ENCODE measurements around the gene PADI1.
A peak's percentile ranks its signal among the peaks of the same experiment; 100 is the strongest.

PADI1 gene

GRCh38 chr1:17210176-17210575, 5.2 kb downstream of the PADI1 start:
- ChIA-PET POLR2A (no interaction called here), CTCF (interaction anchor here (1.4 kb wide), 1 partner anchor 24 kb away, joined by 4 read pairs; no protein-coding TSS in a partner anchor)
- Histone ChIP-seq H3K4me3 (ENCODE audit: low read depth, low read length) (no peak overlapping the region), H3K9me3 (ENCODE audit: control insufficient read depth, insufficient read depth, low read depth, low read length) (no peaks in the 10 kb centered on the region), H3K36me3 (ENCODE audit: control insufficient read depth in 2 of 2, insufficient read depth in 1 of 2, low read length in 2 of 2) (no peaks in the 10 kb centered on the region), H3K4me1 (ENCODE audit: control insufficient read depth, insufficient read depth, low read length) (peaks cover 4% of the 10 kb centered on the region), H3K27ac (ENCODE audit: extremely low read depth, low read depth, low read length) (no peak overlapping the region)
- TF ChIP-seq SP7 (tag by site-specific recombination; IDR thresholded peaks at IDR 0.05), result no peak
- TF ChIP-seq ZNF175 (tag by site-specific recombination; IDR thresholded peaks at IDR 0.05), result no peak
- TF ChIP-seq ATF2 (tag by site-specific recombination; IDR thresholded peaks at IDR 0.05; ENCODE audit: low read depth), result no peak
- no peak for TF ChIP-seq ZNF146 (tag by site-specific recombination; IDR thresholded peaks at IDR 0.05)
- no peak for TF ChIP-seq ZFHX2 (tag by site-specific recombination; conservative IDR thresholded peaks at IDR 0.05)
- TF ChIP-seq ZNF19 (tag by site-specific recombination; IDR thresholded peaks at IDR 0.05; ENCODE audit: low read depth), result no peak
- TF ChIP-seq ZNF623 (tag by site-specific recombination; IDR thresholded peaks at IDR 0.05), result no peak
- TF ChIP-seq ZBTB1 (tag by site-specific recombination; IDR thresholded peaks at IDR 0.05), result no peak

GRCh38 chr1:17211377-17211776, 6.4 kb downstream of the PADI1 start:
- POLR2A ChIA-PET, result interaction anchor here (1.1 to 2.5 kb wide), 2 partner anchors 22 to 82 kb away, joined by 4 to 12 read pairs; no protein-coding TSS in a partner anchor
- CTCF ChIA-PET, result interaction anchor here (0.6 to 3.1 kb wide), 5 partner anchors 23 to 84 kb away, joined by 3 to 17 read pairs (median 4); no protein-coding TSS in a partner anchor
- H3K4me3 ChIP-seq (ENCODE audit: low read depth, low read length), result no peak overlapping the region
- H3K27ac ChIP-seq (ENCODE audit: extremely low read depth, low read depth, low read length), result no peak overlapping the region
- no peaks in the 10 kb centered on the region for H3K36me3 ChIP-seq (ENCODE audit: control insufficient read depth in 2 of 2, insufficient read depth in 1 of 2, low read length in 2 of 2)
- H3K9me3 ChIP-seq (ENCODE audit: control insufficient read depth, insufficient read depth, low read depth, low read length), result no peaks in the 10 kb centered on the region
- H3K4me1 ChIP-seq (ENCODE audit: control insufficient read depth, insufficient read depth, low read length), result peaks cover 4% of the 10 kb centered on the region
- peak; percentile 78 for TF ChIP-seq ZNF664 (tag by site-specific recombination; IDR thresholded peaks at IDR 0.05)
- TF ChIP-seq ZNF768 (tag by site-specific recombination; IDR thresholded peaks at IDR 0.05), result peak; percentile 77
- TF ChIP-seq ZIC2 (tag by site-specific recombination; IDR thresholded peaks at IDR 0.05), result no peak

GRCh38 chr1:17212009-17212408, 7.1 kb downstream of the PADI1 start:
- Histone ChIP-seq H3K4me3 (ENCODE audit: low read depth, low read length) (no peak overlapping the region), H3K27ac (ENCODE audit: extremely low read depth, low read depth, low read length) (no peak overlapping the region), H3K36me3 (ENCODE audit: control insufficient read depth in 2 of 2, insufficient read depth in 1 of 2, low read length in 2 of 2) (no peaks in the 10 kb centered on the region), H3K9me3 (ENCODE audit: control insufficient read depth, insufficient read depth, low read depth, low read length) (no peaks in the 10 kb centered on the region), H3K4me1 (ENCODE audit: control insufficient read depth, insufficient read depth, low read length) (peaks cover 4% of the 10 kb centered on the region)
- CTCF ChIA-PET, result interaction anchor here (0.5 to 3.1 kb wide), 5 partner anchors 23 to 260 kb away, joined by 3 to 17 read pairs (median 4); no protein-coding TSS in a partner anchor
- POLR2A ChIA-PET, result interaction anchor here (1.5 to 2.5 kb wide), 2 partner anchors 21 to 27 kb away, joined by 11 to 12 read pairs; no protein-coding TSS in a partner anchor
- peak; percentile 48; the same call in 1 of the 2 replicates for TF ChIP-seq SCRT1 (tag by site-specific recombination; IDR thresholded peaks at IDR 0.05; ENCODE audit: borderline replicate concordance)
- peak; percentile 82 for TF ChIP-seq SCRT2 (tag by site-specific recombination; IDR thresholded peaks at IDR 0.05)
- no peak for TF ChIP-seq ZNF704 (tag by site-specific recombination; IDR thresholded peaks at IDR 0.05)
- TF ChIP-seq ZFHX2 (tag by site-specific recombination; conservative IDR thresholded peaks at IDR 0.05), result no peak
- TF ChIP-seq ZNF423 (tag by site-specific recombination; IDR thresholded peaks at IDR 0.05), result 0 out of 2 replicates have a peak, but pooled peaks have one; percentile 9
- TF ChIP-seq ZIC2 (tag by site-specific recombination; IDR thresholded peaks at IDR 0.05), result peak; percentile 98
- TF ChIP-seq YY1 (tag by site-specific recombination; IDR thresholded peaks at IDR 0.05), result no peak

Measured in HEK293 (cell line).